Measurements from ENCODE around the gene IL16. TPM values are rescaled to one million over a fixed set of nuclear protein-coding genes. Genes with fewer than 3 reads are reported as not detected.
A peak's percentile ranks its signal among the peaks of the same experiment; 100 is the strongest.

The IL16 gene
- total RNA-seq, 1 experiment from 2014 or later: 0.03 TPM

- no peak for DNase-seq (ENCODE audit: low read depth)
Measured at GRCh38 chr15:81254916-81255290, 58.2 kb downstream of the IL16 start.

DNA sequence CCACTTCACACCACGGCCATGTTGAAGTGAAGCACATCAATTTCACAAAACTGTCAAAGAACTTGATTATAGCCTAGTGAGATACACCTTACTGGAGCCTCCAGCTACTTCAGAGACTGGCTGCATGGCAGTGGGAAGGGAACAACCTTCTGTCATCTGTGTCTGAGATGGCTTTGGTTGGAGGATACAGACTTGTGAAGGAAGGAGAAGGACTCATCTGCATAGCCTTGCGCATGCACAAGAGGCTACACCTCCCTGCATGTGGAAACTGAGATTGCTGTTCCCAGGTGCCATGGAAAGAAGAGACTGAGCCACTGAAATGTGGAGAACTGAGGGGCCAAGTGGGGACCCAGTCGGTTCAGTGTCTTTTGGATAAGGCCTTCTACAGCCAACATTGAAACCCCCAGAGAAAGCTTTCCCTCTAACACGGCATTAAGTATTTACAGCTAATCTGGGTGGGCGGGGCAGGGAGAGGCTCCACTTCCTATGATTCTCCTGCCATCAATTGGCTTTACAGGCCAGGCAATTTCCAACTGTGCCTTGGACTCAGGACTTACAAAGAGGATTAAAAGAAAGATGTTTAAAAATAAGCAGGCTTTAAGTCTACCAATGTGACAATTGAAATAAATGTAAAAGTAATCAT, 58.8 kb downstream of the IL16 start:
- no peak for DNase-seq (ENCODE audit: low read depth)

- DNase-seq (ENCODE audit: low read depth): no peak
Measured at GRCh38 chr15:81255958-81256320, 59.3 kb downstream of the IL16 start.

DNA sequence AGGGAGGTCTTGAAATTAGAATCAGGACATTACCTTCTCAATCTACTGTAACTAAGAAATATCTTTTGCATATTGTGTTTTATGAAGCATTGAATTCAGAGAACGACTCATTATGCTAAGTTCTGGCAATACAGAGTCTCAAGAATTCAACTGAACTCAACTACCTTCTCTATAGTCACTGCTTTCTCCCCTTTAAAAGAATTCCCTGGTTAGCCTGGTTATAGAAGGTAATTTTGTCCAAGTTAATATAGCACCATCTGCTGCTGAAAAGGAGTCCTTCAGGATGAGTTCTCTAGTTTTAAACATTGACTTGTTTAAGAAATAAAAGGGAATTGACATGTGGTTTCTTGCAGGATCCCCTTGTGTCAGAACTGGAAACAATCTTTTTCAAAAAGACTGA, 60.2 kb downstream of the IL16 start:
- DNase-seq (ENCODE audit: low read depth): peak; percentile 18

- no peak for DNase-seq (ENCODE audit: low read depth)
Measured at GRCh38 chr15:81257435-81257834, 60.8 kb downstream of the IL16 start.

DNA sequence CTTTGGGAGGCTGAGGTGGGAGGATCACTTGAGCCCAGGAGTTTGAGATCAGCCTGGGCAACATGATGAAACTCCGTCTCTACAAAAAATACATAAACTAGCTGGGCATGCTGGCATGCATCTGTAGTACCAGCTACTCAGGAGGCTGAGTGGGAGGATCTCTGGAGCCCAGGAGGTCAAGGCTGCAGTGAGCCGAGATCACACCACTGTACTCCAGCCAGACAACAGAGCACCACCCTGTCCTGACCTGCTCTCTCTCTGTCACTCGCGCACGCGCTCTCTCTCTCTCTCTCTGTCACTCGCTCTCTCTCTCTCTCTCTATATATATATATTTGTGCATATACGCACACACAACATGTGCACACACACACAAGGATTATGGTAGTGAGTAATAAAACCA, 61.8 kb downstream of the IL16 start:
- no peak for DNase-seq (ENCODE audit: low read depth)

DNA sequence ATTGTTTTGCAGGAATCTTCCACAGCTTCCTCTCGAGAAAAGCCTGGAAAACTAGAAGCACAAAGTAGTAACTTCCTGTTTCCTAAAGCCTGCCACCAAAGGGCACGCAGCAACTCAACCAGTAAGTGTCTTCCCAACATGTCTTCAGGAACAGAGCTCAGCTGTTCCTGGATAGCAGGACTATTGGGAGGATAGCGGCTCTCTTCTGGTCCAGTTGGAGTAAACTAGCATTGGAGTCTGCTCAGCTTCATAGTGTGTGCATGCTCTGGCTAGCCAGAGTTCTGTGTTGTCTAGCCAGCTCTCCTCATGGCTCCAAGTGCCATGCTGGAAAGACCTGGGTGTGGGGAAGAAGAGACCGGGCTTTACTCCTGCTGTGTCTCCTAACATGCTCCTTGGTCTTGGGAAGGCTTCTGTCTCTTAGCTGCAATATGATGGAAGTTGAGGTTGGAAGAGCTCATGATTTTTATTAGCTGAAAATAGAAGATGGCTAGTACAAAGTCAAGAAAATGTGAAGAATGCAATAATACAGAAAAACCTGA, 63.1 kb downstream of the IL16 start:
- DNase-seq (ENCODE audit: low read depth): no peak

GRCh38 chr15:81261172-81261811, 64.6 kb downstream of the IL16 start:
- no peak for DNase-seq (ENCODE audit: low read depth)

DNA sequence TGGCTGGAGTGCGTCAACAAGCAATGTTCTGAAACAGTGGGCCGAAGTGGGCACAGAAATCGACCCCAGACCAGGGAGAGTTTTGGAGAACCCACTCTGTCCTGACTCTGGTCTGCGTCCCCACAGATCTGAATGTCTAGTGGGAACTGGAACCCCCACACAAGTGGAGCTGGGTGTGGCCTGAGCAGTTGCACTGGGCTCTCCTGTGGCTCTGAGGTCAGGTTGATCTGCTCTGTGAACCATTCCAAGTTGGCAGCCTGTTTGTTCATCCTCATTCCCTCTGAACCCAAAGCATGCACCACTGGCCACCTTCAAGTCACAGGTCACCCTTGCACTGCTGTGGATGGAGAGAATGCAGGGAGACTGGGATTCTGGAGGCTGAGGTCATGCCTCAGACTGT, 66.8 kb downstream of the IL16 start:
- no peak for DNase-seq (ENCODE audit: low read depth)

- DNase-seq (ENCODE audit: low read depth): no peak
Measured at GRCh38 chr15:81264072-81264857, 67.6 kb downstream of the IL16 start.

DNA sequence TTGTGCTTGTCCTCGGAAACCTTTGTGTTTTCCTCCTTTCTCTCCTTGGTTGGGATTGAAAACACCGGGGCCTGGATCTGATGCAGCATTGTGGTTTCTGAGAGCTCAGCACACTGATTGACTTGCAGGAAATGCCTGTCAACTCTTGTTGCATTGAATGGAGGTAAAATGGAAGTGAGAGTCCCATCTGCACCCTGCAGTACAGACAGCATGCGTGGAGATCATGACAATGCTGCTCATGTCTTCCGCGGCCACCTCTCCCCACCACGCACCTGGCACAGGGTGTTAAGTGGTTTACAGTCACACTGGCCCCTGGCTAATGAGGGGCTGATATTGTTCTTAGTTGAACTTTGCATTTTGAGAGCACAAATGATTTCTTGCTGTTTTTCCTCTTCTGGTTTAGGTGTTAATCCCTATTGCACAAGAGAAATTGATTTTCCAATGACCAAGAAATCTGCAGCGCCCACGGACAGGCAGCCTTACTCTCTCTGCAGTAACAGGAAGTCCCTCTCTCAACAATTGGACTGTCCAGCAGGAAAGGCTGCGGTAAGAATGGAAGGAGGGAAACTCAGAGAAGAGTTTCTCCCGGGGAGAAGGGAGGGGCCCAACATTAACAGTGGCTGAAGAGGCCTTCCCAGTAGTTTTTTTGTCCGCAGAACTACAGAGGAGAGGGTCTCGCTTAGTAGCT, 68.7 kb downstream of the IL16 start:
- DNase-seq (ENCODE audit: low read depth): no peak

DNA sequence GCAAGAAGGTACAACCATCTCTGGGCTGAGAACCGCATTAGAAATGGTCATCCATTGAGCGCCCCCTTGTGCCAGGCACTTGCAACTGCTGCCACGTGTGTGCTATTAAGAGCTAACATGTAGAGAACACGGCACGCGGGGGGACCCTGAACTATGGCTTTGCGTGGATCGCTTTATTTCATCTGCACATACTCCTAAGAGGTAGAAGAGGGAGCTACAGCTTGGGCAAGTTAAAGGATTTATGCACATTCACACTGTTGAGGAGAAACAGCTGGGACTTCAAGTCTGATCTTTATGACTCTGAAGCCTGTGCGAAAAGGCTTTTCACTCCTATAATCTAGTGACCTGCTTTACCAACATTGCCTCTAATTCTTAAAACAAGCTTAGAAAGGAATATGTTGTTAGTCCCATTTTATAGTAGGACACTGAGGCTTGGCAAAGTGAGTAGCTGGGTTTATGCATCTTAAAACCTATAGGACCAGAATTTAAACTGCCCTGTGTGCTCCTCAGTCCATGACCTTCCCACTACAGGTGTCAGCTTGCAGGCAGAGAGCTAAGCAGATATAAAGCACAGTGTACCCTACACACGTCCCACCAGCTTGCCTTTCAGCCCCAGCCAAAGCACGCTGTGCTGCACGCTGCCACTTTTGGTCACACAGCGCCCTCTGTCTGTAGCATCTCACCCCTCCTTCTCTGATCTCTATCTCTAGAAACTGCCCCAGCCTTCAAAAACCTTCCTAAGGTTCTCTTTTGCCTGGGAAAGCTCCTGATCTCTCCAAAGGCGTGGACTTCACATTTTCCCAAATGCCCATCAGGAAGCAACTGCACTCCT, 69.5 kb downstream of the IL16 start:
- peak; percentile 66 for DNase-seq (ENCODE audit: low read depth)

- no peak for DNase-seq (ENCODE audit: low read depth)
Measured at GRCh38 chr15:81268340-81268739, 71.7 kb downstream of the IL16 start.

GRCh38 chr15:81268881-81269601, 72.4 kb downstream of the IL16 start:
- DNase-seq (ENCODE audit: low read depth): no peak

GRCh38 chr15:81270188-81270587, 73.5 kb downstream of the IL16 start:
- no peak for DNase-seq (ENCODE audit: low read depth)

- no peak for DNase-seq (ENCODE audit: low read depth)
Measured at GRCh38 chr15:81270781-81271491, 74.3 kb downstream of the IL16 start.

DNA sequence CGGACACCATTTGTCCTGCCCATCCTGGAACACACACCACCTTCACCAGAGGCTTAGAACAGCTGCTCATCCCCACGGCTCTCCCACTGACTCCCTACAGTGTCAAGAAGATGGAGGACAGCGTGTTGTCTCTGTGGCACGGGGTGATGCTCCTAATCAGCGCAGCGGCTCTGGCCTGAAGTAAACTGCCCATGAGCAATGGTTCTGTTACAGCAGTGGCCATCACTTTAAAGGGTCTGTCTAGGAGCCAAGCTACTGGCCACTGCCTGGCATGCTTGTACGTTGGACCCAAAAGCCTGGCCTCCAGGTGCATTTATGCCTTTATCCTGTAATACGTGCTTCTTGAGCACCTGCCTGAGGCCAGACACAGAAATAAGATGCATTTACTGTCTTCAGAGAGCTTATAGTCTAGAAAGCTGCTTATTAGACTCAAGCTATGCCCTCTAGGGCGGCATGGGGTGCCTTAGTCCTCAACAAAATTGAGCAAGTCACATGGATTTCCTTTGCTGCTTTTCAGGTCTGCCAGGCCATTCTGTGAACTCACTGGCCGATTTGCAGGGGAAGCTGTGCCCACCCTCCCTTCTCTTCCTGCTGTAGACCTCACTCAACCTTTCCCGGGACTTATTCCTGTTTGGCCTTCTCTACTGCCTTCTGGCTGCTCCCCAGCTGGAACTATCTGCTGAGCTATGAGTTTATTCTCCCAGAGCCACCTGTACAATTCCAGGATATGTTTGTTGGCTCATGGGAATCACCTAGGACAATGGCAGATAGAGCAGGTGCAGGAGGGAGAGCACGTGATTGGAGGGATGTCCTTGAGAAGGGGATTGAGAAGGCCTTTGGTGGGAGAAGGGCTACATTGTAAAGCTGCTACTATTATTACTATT, 75.3 kb downstream of the IL16 start:
- no peak for DNase-seq (ENCODE audit: low read depth)

DNA sequence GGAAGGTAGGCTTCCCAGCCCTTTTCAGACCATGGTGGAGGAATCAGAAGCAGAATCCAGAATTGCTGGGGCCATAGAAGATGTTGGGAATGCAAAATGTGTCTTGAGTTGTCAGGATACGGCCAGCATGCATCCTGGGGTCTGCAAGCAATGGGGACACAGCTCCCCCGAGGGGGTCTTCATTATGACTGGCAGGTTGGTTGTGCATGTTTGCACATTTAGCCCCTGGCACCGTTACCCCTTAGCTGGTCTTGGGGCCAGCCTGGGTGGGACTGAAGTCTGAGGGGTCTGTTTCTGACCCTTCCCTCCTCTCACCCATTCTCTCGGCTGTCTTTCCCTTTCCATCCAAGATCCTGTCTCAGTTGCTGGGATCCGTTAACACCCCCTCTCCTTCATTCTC, 76.5 kb downstream of the IL16 start:
- DNase-seq (ENCODE audit: low read depth): no peak

DNA sequence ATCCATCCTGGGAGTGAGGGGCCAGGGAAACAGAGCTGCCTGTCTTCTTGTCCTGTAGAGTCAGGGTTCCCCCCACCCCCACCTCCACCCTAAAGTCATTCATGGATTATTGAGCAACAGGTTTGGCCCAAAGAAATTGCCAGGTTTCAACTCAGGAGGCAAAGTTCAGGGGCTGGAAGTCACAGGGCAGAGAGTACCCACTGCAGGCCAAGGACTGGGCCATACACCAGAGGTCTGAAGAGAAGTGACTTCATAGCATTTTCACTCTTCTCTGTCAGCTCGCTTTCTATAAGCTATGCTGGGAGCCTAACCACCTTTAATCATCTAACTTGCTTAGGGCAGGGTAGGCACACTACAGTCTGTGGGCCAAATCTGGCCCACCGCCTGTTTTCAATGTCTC, 77.2 kb downstream of the IL16 start:
- DNase-seq (ENCODE audit: low read depth): no peak
